HCT116 (cell line): ENCODE measurements around the gene GOSR1. TPM values are rescaled to one million over a fixed set of nuclear protein-coding genes. Genes with fewer than 3 reads are reported as not detected.

ENCODE experiments used
- ATAC-seq: fragments of 200-7000 bp; cut with Tn5 transposase; 2 replicates; pipeline ENCODE4 v1.9.1; 2020; ENCODE audit warnings: mild to moderate bottlenecking, moderate library complexity
- BruUV-seq: library from RNA; stranded (reverse); fragments of 400-500 nt; replicated peaks from 2 replicates; lab custom pipeline; 2021; lab: Mats Ljungman, UMichigan
- CTCF ChIA-PET: fragments of 300-600 bp; sonication (Branson Sonifier 250); formaldehyde crosslinking; loops from one replicate; lab custom pipeline; 2021; ENCODE audit warnings: antibody characterized with exemption; lab: Charles Lee
- POLR2A ChIA-PET: fragments of 300-600, 350-600 bp; sonication (Branson Sonifier 250); formaldehyde crosslinking; loops from one replicate; lab custom pipeline; 2021; ENCODE audit warnings: antibody characterized with exemption; lab: Charles Lee
- RAD21 ChIA-PET, 2 experiments: fragments of 300-600 bp; sonication (Branson Sonifier 250); formaldehyde crosslinking; loops; one replicate each; lab custom pipeline; 2023; ENCODE audit warnings: low total read pairs in 2 of 2; ENCODE audit not compliant: uncharacterized antibody in 2 of 2, unreplicated experiment in 2 of 2, low non-redundant PET in 1 of 2; lab: Charles Lee
- DNase-seq: peaks from one replicate; pipeline ENCODE4 v3.0.0-alpha.2; 2010; ENCODE audit warnings: low read depth, low spot score
- H2AFZ ChIP-seq: fragments of 200-600 bp; shearing (Covaris generic), sonication (generic); 2 replicates; pipeline ENCODE4 v1.6.1; 2017; ENCODE audit warnings: low read depth, mixed run types, mixed read lengths, antibody characterized with exemption, low read length; ENCODE audit not compliant: poor library complexity, severe bottlenecking
- H3K27ac ChIP-seq: 2 replicates; pipeline ENCODE4 v1.5.1; 2012; ENCODE audit warnings: low read depth, low read length
- H3K27me3 ChIP-seq: fragments of 200-600 bp; sonication (generic); 2 replicates; pipeline ENCODE4 v1.6.1; 2016; ENCODE audit warnings: mixed run types, low read length, mixed read lengths; ENCODE audit not compliant: insufficient read depth
- H3K36me3 ChIP-seq, 2 experiments: fragments of 200-500 bp in 1 of 2; fragments of 200-600 bp in 1 of 2; sonication (Bioruptor generic) in 1 of 2; sonication (generic) in 1 of 2; 2 replicates each; pipeline versions ENCODE4 v1.5.1 to v1.6.1; 2014 to 2016; ENCODE audit warnings: low read length in 2 of 2, inconsistent platforms in 1 of 2, mixed read lengths in 1 of 2, mixed run types in 1 of 2; ENCODE audit not compliant: insufficient read depth in 2 of 2, control insufficient read depth in 1 of 2
- H3K4me1 ChIP-seq, 2 experiments: fragments of 200-600 bp in 1 of 2; sonication (generic) in 1 of 2; 2 replicates each; pipeline versions ENCODE4 v1.5.1 to v1.6.1; 2012 to 2017; ENCODE audit warnings: low read length in 2 of 2, inconsistent platforms in 1 of 2, mild to moderate bottlenecking in 1 of 2, mixed read lengths in 1 of 2, mixed run types in 1 of 2, moderate library complexity in 1 of 2; ENCODE audit not compliant: insufficient read depth in 2 of 2, control insufficient read depth in 1 of 2
- H3K4me2 ChIP-seq: fragments of 200-600 bp; sonication (generic); 2 replicates; pipeline ENCODE4 v1.6.1; 2017; ENCODE audit warnings: mixed run types, low read length, mixed read lengths
- H3K4me3 ChIP-seq, 2 experiments: fragments of 200-600 bp in 1 of 2; sonication (generic) in 1 of 2; replicated peaks in 1 of 2; 2 replicates each; pipeline ENCODE4 v1.5.1; 2011 to 2016; ENCODE audit warnings: low read length in 2 of 2, control low read depth in 1 of 2, low read depth in 1 of 2, mild to moderate bottlenecking in 1 of 2, mixed read lengths in 1 of 2, mixed run types in 1 of 2
- H3K79me2 ChIP-seq: fragments of 200-600 bp; sonication (generic); 2 replicates; pipeline ENCODE4 v1.6.1; 2017; ENCODE audit warnings: mild to moderate bottlenecking, mixed run types, low read length, moderate library complexity, mixed read lengths; ENCODE audit not compliant: insufficient read depth
- H3K9ac ChIP-seq: fragments of 200-600 bp; sonication (generic); 2 replicates; pipeline ENCODE4 v1.6.1; 2016; ENCODE audit warnings: low read length, mixed read lengths
- H3K9me2 ChIP-seq: fragments of 200-600 bp; sonication (generic), shearing (Covaris generic); 2 replicates; pipeline ENCODE4 v1.6.1; 2017; ENCODE audit warnings: mixed run types, mild to moderate bottlenecking, moderate library complexity; ENCODE audit not compliant: insufficient read depth
- H3K9me3 ChIP-seq, 2 experiments: fragments of 200-500 bp in 1 of 2; fragments of 200-600 bp in 1 of 2; sonication (Bioruptor generic) in 1 of 2; sonication (generic) in 1 of 2; 2 replicates each; pipeline ENCODE4 v1.6.1; 2014 to 2017; ENCODE audit warnings: low read length in 2 of 2, mixed read lengths in 2 of 2, inconsistent platforms in 1 of 2, low read depth in 1 of 2, mild to moderate bottlenecking in 1 of 2, mixed run types in 1 of 2, moderate library complexity in 1 of 2; ENCODE audit not compliant: control insufficient read depth in 1 of 2, insufficient read depth in 1 of 2
- H4K20me1 ChIP-seq: fragments of 200-600 bp; sonication (generic), shearing (Covaris generic); 2 replicates; pipeline ENCODE4 v1.6.1; 2017; ENCODE audit warnings: mixed run types, mild to moderate bottlenecking, moderate library complexity; ENCODE audit not compliant: insufficient read depth
- ATF3 ChIP-seq: IDR thresholded peaks from 2 replicates; pipeline ENCODE4 v1.6.1; 2012
- EGR1 ChIP-seq: IDR thresholded peaks from 2 replicates; pipeline ENCODE4 v1.6.1; 2012; ENCODE audit warnings: low read depth
- EZH2phosphoT487 ChIP-seq: fragments of 200-600 bp; IDR thresholded peaks from 2 replicates; pipeline ENCODE4 v1.6.1; 2018; ENCODE audit warnings: antibody characterized with exemption, borderline replicate concordance
- JUND ChIP-seq: IDR thresholded peaks from 2 replicates; pipeline ENCODE4 v1.6.1; 2012
- RAD21 ChIP-seq: IDR thresholded peaks from 2 replicates; pipeline ENCODE4 v1.6.1; 2012; ENCODE audit warnings: low read depth, mild to moderate bottlenecking
- REST ChIP-seq: IDR thresholded peaks from 2 replicates; pipeline ENCODE4 v1.6.1; 2012; ENCODE audit warnings: low read depth
- TCF7L2 ChIP-seq: IDR thresholded peaks from 2 replicates; pipeline ENCODE4 v1.7.0; 2011; ENCODE audit warnings: borderline replicate concordance, inconsistent platforms; ENCODE audit not compliant: insufficient read depth, insufficient read length; ENCODE audit errors: extremely low read depth
- ZFX ChIP-seq: fragments of 450-650 bp; IDR thresholded peaks from 2 replicates; pipeline ENCODE4 v1.6.1; 2017
- intact Hi-C: fragments of 100-400 bp; cut with micrococcal nuclease; formaldehyde crosslinking; loops from 2 replicates; pipeline ENCODE4 v1.10.0; 2022
- total RNA-seq: library from RNA; stranded (reverse); gene quantifications from one replicate; pipeline ENCODE4 v1.2.1, GENCODE V29; 2021; ENCODE audit not compliant: unreplicated experiment

GOSR1 gene
- total RNA-seq, 1 experiment from 2014 or later = 48.8 TPM

GRCh38 chr17:30454635-30455034, 22.6 kb upstream of the GOSR1 start:
- 0 out of 2 replicates have a peak, but pooled peaks cover under 1% of the 10 kb centered on the region for H4K20me1 ChIP-seq
- no peak overlapping the region for H3K4me2 ChIP-seq
- no peaks in the 10 kb centered on the region for H3K27me3 ChIP-seq
- no peaks in the 10 kb centered on the region for H3K9me2 ChIP-seq
- TF ChIP-seq RAD21 (no peak), TCF7L2 (no peak), ATF3 (no peak), EZH2phosphoT487 (no peak), REST (no peak), ZFX (no peak), EGR1 (no peak), JUND (no peak)
- ATAC-seq (no peak), DNase-seq (no peak)
- H3K4me1 ChIP-seq = no peaks in the 10 kb centered on the region; a peak in 1 of 4 replicates
- ChIA-PET RAD21 (no interaction called here), CTCF (no interaction called here), POLR2A (no interaction called here)
- H3K4me3 ChIP-seq = no peak overlapping the region
- H2AFZ ChIP-seq = no peak overlapping the region
- intact Hi-C loops = no loop called here
- no peak overlapping the region for H3K27ac ChIP-seq
- no peaks in the 10 kb centered on the region for H3K9me3 ChIP-seq
- H3K9ac ChIP-seq = no peak overlapping the region
- no peaks in the 10 kb centered on the region for H3K79me2 ChIP-seq
- H3K36me3 ChIP-seq = peaks cover 7 to 9% of the 10 kb centered on the region in 2 experiments; a peak in 2 of 4 replicates
- no TSS peak for BruUV-seq
